Spleen (tissue), 7 donors: ENCODE results near the gene TWIST1.

Experiments
- CTCF ChIP-seq, 11 experiments: fragments of 200-600 bp in 7 of 11; fragments of 450-650 bp in 4 of 11; sonication (generic) in 4 of 11; IDR thresholded peaks in 8 of 11; conservative IDR thresholded peaks in 3 of 11; 1 replicate in 7 of 11; 2 replicates in 4 of 11; pipeline versions ENCODE4 v1.4.0 to v1.8.0; 2016 to 2021; ENCODE audit warnings: antibody characterized with exemption in 11 of 11, inconsistent platforms in 4 of 11, mild to moderate bottlenecking in 1 of 11
- POLR2A ChIP-seq, 3 donors: fragments of 450-650 bp; IDR thresholded peaks; one replicate each; pipeline ENCODE4 v1.5.1; 2017; ENCODE audit warnings: antibody characterized with exemption in 3 of 3, mild to moderate bottlenecking in 1 of 3
- POLR2AphosphoS5 ChIP-seq, 3 donors: sonication (generic); formaldehyde crosslinking; IDR thresholded peaks; one replicate each; pipeline ENCODE4 v1.5.1; 2017; ENCODE audit warnings: antibody characterized with exemption in 3 of 3
- donor health status: DM: no; HTN: no; CAD: no; lungs with moderate emphysema.
- donor health status: DM: no; HTN: no; CAD: no.
- donor health status: DM: no; HTN: no; CAD: no.

DNA sequence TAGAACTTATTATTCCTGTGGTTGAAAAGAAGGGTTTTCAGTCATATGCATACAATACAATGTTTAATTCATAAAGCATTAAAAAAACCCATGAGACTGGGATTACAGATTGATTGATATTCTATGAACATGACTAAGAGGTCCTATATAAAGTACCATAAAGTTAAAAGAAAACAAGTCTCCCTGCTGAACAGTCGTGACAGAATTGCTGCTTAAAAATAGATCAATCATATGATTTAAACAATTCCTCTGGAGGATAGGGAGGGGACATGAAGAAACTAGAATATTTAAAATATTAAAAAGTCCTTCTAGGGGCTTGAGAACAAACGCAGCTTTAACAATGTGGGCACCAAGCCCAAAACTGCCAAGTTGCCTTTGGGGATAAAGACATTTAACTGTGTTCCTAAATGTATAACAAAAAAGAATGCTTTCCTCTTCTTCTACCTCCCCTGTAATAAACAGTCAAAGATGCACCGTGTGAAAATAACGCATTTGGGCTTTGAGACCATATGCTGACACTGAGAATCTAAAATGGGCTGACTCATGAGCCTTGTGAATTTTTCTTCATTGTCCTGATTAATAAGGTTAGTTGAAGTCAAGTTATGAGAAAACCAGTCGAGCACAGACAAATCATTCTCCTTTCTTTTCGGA, 25.8 kb downstream of the TWIST1 start:
- TF ChIP-seq CTCF (IDR thresholded peaks at IDR 0.05 in 8 of 11, conservative IDR thresholded peaks at IDR 0.05 in 3 of 11) (no peak), POLR2A (IDR thresholded peaks at IDR 0.05) (no peak), POLR2AphosphoS5 (IDR thresholded peaks at IDR 0.05) (no peak)
